ENCODE data around the gene PDE4D. TPM values are rescaled to one million over a fixed set of nuclear protein-coding genes. Genes with fewer than 3 reads are reported as not detected.

PDE4D gene
- total and polyA plus RNA-seq, 2 donors (not counting 3 experiments of a cell fraction or from before 2014, with no cell fraction given) = 34.5 to 51.2 TPM

GRCh38 chr5:59335544-59335943 lies 558.0 kb downstream of the PDE4D start:
- Histone ChIP-seq H3K36me3 (ENCODE audit: control insufficient read depth in 2 of 2, extremely low read depth in 1 of 2, insufficient read depth in 2 of 2, low read length in 2 of 2) (no peaks in the 10 kb centered on the region), H3K9ac (replicated peaks; ENCODE audit: extremely low read depth, insufficient read depth, low read length) (no peak overlapping the region), H2AFZ (ENCODE audit: low read depth, low read length) (no peak overlapping the region), H3K4me2 (ENCODE audit: insufficient read depth, low read length) (no peak overlapping the region), H4K20me1 (replicated peaks; ENCODE audit: control insufficient read depth, extremely low read depth, insufficient read depth, low read length) (no peaks in the 10 kb centered on the region), H3K4me1 (ENCODE audit: control insufficient read depth, extremely low read depth, insufficient read depth, low read length) (no peaks in the 10 kb centered on the region), H3K27me3 (ENCODE audit: control insufficient read depth in 2 of 2, insufficient read depth in 2 of 2, low read length in 2 of 2) (no peaks in the 10 kb centered on the region), H3K4me3 (replicated peaks in 1 of 3; ENCODE audit: insufficient read depth in 1 of 3, low read depth in 1 of 3, low read length in 3 of 3) (no peak overlapping the region), H3K27ac (ENCODE audit: insufficient read depth, low read depth, low read length) (no peak overlapping the region), H3K79me2 (ENCODE audit: control insufficient read depth, insufficient read depth, low read length) (no peaks in the 10 kb centered on the region), H3K9me1 (replicated peaks; ENCODE audit: control insufficient read depth, extremely low read depth, insufficient read depth, low read length) (no peaks in the 10 kb centered on the region), H3K9me3 (replicated peaks; ENCODE audit: control insufficient read depth, insufficient read depth, low read length) (no peaks in the 10 kb centered on the region)
- POLR2A ChIA-PET = no interaction called here
- no peak for DNase-seq (ENCODE audit: low read depth, low spot score)
- CTCF ChIA-PET = interaction anchor here (0.8 to 2.9 kb wide), 5 partner anchors 12 to 112 kb away, joined by 3 to 18 read pairs (median 4); no protein-coding TSS in a partner anchor
- FAIRE-seq = no peak
- no TSS peak for BruUV-seq (replicated peaks)
- dilution Hi-C loops (cut with MboI; ENCODE audit: extremely low pct_ligation_motif_present, low sequenced_read_pairs) (no loop called here), intact Hi-C loops (cut with micrococcal nuclease) (no loop called here)
- TF ChIP-seq POLR2AphosphoS5 (IDR thresholded peaks at IDR 0.05; ENCODE audit: insufficient read depth, low read depth, low read length) (no peak), POLR2A (IDR thresholded peaks at IDR 0.05; ENCODE audit: low read depth, low read length) (no peak), JUN (IDR thresholded peaks at IDR 0.05; ENCODE audit: borderline replicate concordance, insufficient read depth, insufficient read length, low read depth) (no peak), FOS (IDR thresholded peaks at IDR 0.05; ENCODE audit: borderline replicate concordance, insufficient read depth, low read length) (no peak), MYC (IDR thresholded peaks at IDR 0.05; ENCODE audit: low read depth, low read length) (no peak), EZH2 (IDR thresholded peaks at IDR 0.05; ENCODE audit: borderline replicate concordance, low read depth, low read length, severe bottlenecking) (no peak), GATA2 (IDR thresholded peaks at IDR 0.05; ENCODE audit: insufficient read depth, insufficient read length, low read depth, low read length) (no peak)
- TF ChIP-seq, protein P1, sequence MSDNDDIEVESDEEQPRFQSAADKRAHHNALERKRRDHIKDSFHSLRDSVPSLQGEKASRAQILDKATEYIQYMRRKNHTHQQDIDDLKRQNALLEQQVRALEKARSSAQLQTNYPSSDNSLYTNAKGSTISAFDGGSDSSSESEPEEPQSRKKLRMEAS (IDR thresholded peaks at IDR 0.05; ENCODE audit: insufficient read depth, insufficient read length) = no peak
- TF ChIP-seq, protein P2, sequence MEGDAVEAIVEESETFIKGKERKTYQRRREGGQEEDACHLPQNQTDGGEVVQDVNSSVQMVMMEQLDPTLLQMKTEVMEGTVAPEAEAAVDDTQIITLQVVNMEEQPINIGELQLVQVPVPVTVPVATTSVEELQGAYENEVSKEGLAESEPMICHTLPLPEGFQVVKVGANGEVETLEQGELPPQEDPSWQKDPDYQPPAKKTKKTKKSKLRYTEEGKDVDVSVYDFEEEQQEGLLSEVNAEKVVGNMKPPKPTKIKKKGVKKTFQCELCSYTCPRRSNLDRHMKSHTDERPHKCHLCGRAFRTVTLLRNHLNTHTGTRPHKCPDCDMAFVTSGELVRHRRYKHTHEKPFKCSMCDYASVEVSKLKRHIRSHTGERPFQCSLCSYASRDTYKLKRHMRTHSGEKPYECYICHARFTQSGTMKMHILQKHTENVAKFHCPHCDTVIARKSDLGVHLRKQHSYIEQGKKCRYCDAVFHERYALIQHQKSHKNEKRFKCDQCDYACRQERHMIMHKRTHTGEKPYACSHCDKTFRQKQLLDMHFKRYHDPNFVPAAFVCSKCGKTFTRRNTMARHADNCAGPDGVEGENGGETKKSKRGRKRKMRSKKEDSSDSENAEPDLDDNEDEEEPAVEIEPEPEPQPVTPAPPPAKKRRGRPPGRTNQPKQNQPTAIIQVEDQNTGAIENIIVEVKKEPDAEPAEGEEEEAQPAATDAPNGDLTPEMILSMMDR (IDR thresholded peaks at IDR 0.05; ENCODE audit: extremely low read depth in 1 of 2, insufficient read depth in 1 of 2, low read depth in 1 of 2, low read length in 2 of 2) = no peak

Data from endothelial cell of umbilical vein (primary cell).